GM18868 (cell line): ENCODE measurements around the gene RSAD2.
"Not testable (repeated sequence)": the region's sequence is repeated elsewhere in the genome, so short reads cannot be mapped to it uniquely, and the experiment has no call there.

Source experiments
- ATAC-seq: cut with Tn5 transposase; IDR thresholded peaks from one replicate; pipeline ENCODE4 v1.9.1; 2021; ENCODE audit warnings: mild to moderate bottlenecking, moderate library complexity; ENCODE audit not compliant: unreplicated experiment

The RSAD2 gene

GRCh38 chr2:6924101-6924923 is 46.7 kb downstream of the RSAD2 start:
- ATAC-seq: no peak

- no peak for ATAC-seq
Observed at GRCh38 chr2:6924924-6925409, 47.4 kb downstream of the RSAD2 start.

GRCh38 chr2:6926071-6926732 is 48.6 kb downstream of the RSAD2 start:
- ATAC-seq: no peak

- no peak for ATAC-seq
Observed at GRCh38 chr2:6927186-6927585, 49.6 kb downstream of the RSAD2 start.

- ATAC-seq: no peak
Observed at GRCh38 chr2:6927753-6928152, 50.2 kb downstream of the RSAD2 start.

GRCh38 chr2:6928452-6928851 is 50.9 kb downstream of the RSAD2 start:
- ATAC-seq: no peak

- peak; percentile 32 for ATAC-seq
Observed at GRCh38 chr2:6929196-6929819, 51.7 kb downstream of the RSAD2 start.

- ATAC-seq: no peak
Observed at GRCh38 chr2:6930923-6931647, 53.5 kb downstream of the RSAD2 start.

GRCh38 chr2:6931753-6932152 is 54.2 kb downstream of the RSAD2 start:
- ATAC-seq: no peak

- no peak for ATAC-seq
Observed at GRCh38 chr2:6932206-6932605, 54.6 kb downstream of the RSAD2 start.

GRCh38 chr2:6932828-6933227 is 55.3 kb downstream of the RSAD2 start:
- ATAC-seq: no peak

GRCh38 chr2:6933911-6934310 is 56.3 kb downstream of the RSAD2 start:
- no peak for ATAC-seq

GRCh38 chr2:6934345-6934744 is 56.8 kb downstream of the RSAD2 start:
- no peak for ATAC-seq

- ATAC-seq: no peak
Observed at GRCh38 chr2:6934758-6935651, 57.4 kb downstream of the RSAD2 start.

GRCh38 chr2:6935652-6936020 is 58.1 kb downstream of the RSAD2 start:
- not testable (repeated sequence) for ATAC-seq

- no peak for ATAC-seq
Observed at GRCh38 chr2:6937157-6937556, 59.6 kb downstream of the RSAD2 start.

- ATAC-seq: no peak
Observed at GRCh38 chr2:6937582-6937981, 60.0 kb downstream of the RSAD2 start.

- ATAC-seq: no peak
Observed at GRCh38 chr2:6939071-6939470, 61.5 kb downstream of the RSAD2 start.

GRCh38 chr2:6940820-6941219 is 63.2 kb downstream of the RSAD2 start:
- no peak for ATAC-seq
